K562 treated with DMSO at 1 percent for 4 hours (cell line): ENCODE data around the gene CPNE4. TPM values are rescaled to one million over a fixed set of nuclear protein-coding genes. Genes with fewer than 3 reads are reported as not detected.

Experiments
- total RNA-seq: library from RNA; unstranded; fragments of 300-600 nt; gene quantifications from 2 replicates; pipeline ENCODE4 v1.2.3, GENCODE V29; 2022; ENCODE audit not compliant: insufficient read depth

Gene CPNE4
- not detected in 2 replicates for total RNA-seq

GRCh38 chr3:132034486-132035464, at the start of gene CPNE4:
Gene CPNE4 (minus strand): TSS chr3:132035014.

GRCh38 chr3:131502530-131503319, 532.1 kb downstream of the CPNE4 start, which contains the start of gene MRPL3:
Gene MRPL3 (minus strand): TSS chr3:131502971. CDS start chr3:131502821, 150 bp downstream.

